Measurements from ENCODE around the gene UBAC1. TPM values are rescaled to one million over a fixed set of nuclear protein-coding genes. Genes with fewer than 3 reads are reported as not detected.
A peak's percentile ranks its signal among the peaks of the same experiment; 100 is the strongest.

The UBAC1 gene
- total RNA-seq, 1 donor from 2014 or later, result 51.9 TPM

GRCh38 chr9:135890190-135891026, 70.8 kb downstream of the UBAC1 start:
- Mint-ChIP-seq H3K27me3 (ENCODE audit: low read depth) (no peaks in the 10 kb centered on the region), H3K9me3 (peaks cover 3% of the 10 kb centered on the region), H3K4me3 (no peak overlapping the region), H3K4me1 (peaks cover 69% of the 10 kb centered on the region), H3K36me3 (ENCODE audit: low read depth) (peaks cover 17% of the 10 kb centered on the region), H3K27ac (ENCODE audit: unreplicated experiment) (peak overlapping the region; percentile 32)
- TF ChIP-seq CTCF (conservative IDR thresholded peaks at IDR 0.05), result no peak
- no peak for DNase-seq (ENCODE audit: low read depth, low spot score)

GRCh38 chr9:135889564-135890189, 71.5 kb downstream of the UBAC1 start:
- Mint-ChIP-seq H3K36me3 (ENCODE audit: low read depth) (peaks cover 10% of the 10 kb centered on the region), H3K9me3 (no peaks in the 10 kb centered on the region), H3K4me3 (peak overlapping the region; percentile 17), H3K27me3 (ENCODE audit: low read depth) (no peaks in the 10 kb centered on the region), H3K4me1 (peaks cover 71% of the 10 kb centered on the region), H3K27ac (ENCODE audit: unreplicated experiment) (no peak overlapping the region)
- no peak for TF ChIP-seq CTCF (conservative IDR thresholded peaks at IDR 0.05)
- DNase-seq (ENCODE audit: low read depth, low spot score), result no peak

GRCh38 chr9:135888766-135889394, 72.3 kb downstream of the UBAC1 start:
- Mint-ChIP-seq H3K4me3 (peak overlapping the region; percentile 17), H3K27me3 (ENCODE audit: low read depth) (no peaks in the 10 kb centered on the region), H3K27ac (ENCODE audit: unreplicated experiment) (peak overlapping the region; percentile 54), H3K9me3 (no peaks in the 10 kb centered on the region), H3K36me3 (ENCODE audit: low read depth) (peaks cover 8% of the 10 kb centered on the region), H3K4me1 (peaks cover 77% of the 10 kb centered on the region)
- TF ChIP-seq CTCF (conservative IDR thresholded peaks at IDR 0.05), result no peak
- no peak for DNase-seq (ENCODE audit: low read depth, low spot score)

- no peak overlapping the region for H3K27ac Mint-ChIP-seq (ENCODE audit: unreplicated experiment)
- H3K9me3 Mint-ChIP-seq, result no peaks in the 10 kb centered on the region
- no peak for TF ChIP-seq CTCF (conservative IDR thresholded peaks at IDR 0.05)
- H3K4me1 Mint-ChIP-seq, result peaks cover 77% of the 10 kb centered on the region
- peaks cover 3% of the 10 kb centered on the region for H3K36me3 Mint-ChIP-seq (ENCODE audit: low read depth)
- no peak for DNase-seq (ENCODE audit: low read depth, low spot score)
- no peaks in the 10 kb centered on the region for H3K27me3 Mint-ChIP-seq (ENCODE audit: low read depth)
- H3K4me3 Mint-ChIP-seq, result no peak overlapping the region
Observed at GRCh38 chr9:135888126-135888765, 72.9 kb downstream of the UBAC1 start.

- peaks cover 79% of the 10 kb centered on the region for H3K4me1 Mint-ChIP-seq
- H3K27me3 Mint-ChIP-seq (ENCODE audit: low read depth), result no peaks in the 10 kb centered on the region
- DNase-seq (ENCODE audit: low read depth, low spot score), result no peak
- H3K9me3 Mint-ChIP-seq, result no peaks in the 10 kb centered on the region
- no peak overlapping the region for H3K4me3 Mint-ChIP-seq
- TF ChIP-seq CTCF (conservative IDR thresholded peaks at IDR 0.05), result no peak
- peak overlapping the region; percentile 39 for H3K27ac Mint-ChIP-seq (ENCODE audit: unreplicated experiment)
- H3K36me3 Mint-ChIP-seq (ENCODE audit: low read depth), result no peaks in the 10 kb centered on the region
Observed at GRCh38 chr9:135887585-135888050, 73.6 kb downstream of the UBAC1 start.

Data from neural crest cell (in vitro differentiated cells).